HepG2 (cell line): Measurements from ENCODE around the gene CASP4.

Experiments used
- BHLHE40 ChIP-seq: IDR thresholded peaks from 2 replicates; pipeline ENCODE4 v1.6.1; 2011; ENCODE audit warnings: low read length, improper control_type of control experiment
- EP300 ChIP-seq, 3 experiments: sonication (generic) in 1 of 3; formaldehyde crosslinking in 1 of 3; IDR thresholded peaks; 2 replicates each; pipeline versions ENCODE4 v1.5.1 to v1.6.1; 2011 to 2020; ENCODE audit warnings: low read depth in 2 of 3, low read length in 2 of 3, borderline replicate concordance in 1 of 3, improper control_type of control experiment in 1 of 3, mild to moderate bottlenecking in 1 of 3, missing genetic modification reagents in 1 of 3, moderate library complexity in 1 of 3
- KAT8 ChIP-seq: IDR thresholded peaks from 2 replicates; pipeline ENCODE4 v1.6.1; 2016; ENCODE audit warnings: missing genetic modification reagents, missing compliant biosample characterization
- MEF2D ChIP-seq: sonication (generic); formaldehyde crosslinking; IDR thresholded peaks from 2 replicates; pipeline ENCODE4 v1.5.1; 2020; ENCODE audit warnings: mild to moderate bottlenecking, missing genetic modification reagents
- RAD21 ChIP-seq: fragments of 450-650 bp; formaldehyde crosslinking; IDR thresholded peaks from 2 replicates; pipeline ENCODE4 v1.5.0; 2020; ENCODE audit warnings: mild to moderate bottlenecking
- SRSF9 ChIP-seq: fragments of 200-400 bp; formaldehyde crosslinking; IDR thresholded peaks from 2 replicates; pipeline ENCODE4 v1.6.1; 2018; ENCODE audit warnings: borderline replicate concordance, mild to moderate bottlenecking, low read depth, low read length; ENCODE audit not compliant: insufficient read depth, poor library complexity, severe bottlenecking
- TP53 ChIP-seq: sonication (generic); formaldehyde crosslinking; conservative IDR thresholded peaks from 2 replicates; pipeline ENCODE4 v1.4.0; 2020; ENCODE audit warnings: missing genetic modification reagents
- ZNF335 ChIP-seq: sonication (generic); formaldehyde crosslinking; IDR thresholded peaks from 2 replicates; pipeline ENCODE4 v1.4.0; 2020; ENCODE audit warnings: missing genetic modification reagents
- ZNF343 ChIP-seq: sonication (generic); formaldehyde crosslinking; IDR thresholded peaks from 2 replicates; pipeline ENCODE4 v1.4.0; 2020; ENCODE audit warnings: mild to moderate bottlenecking, missing genetic modification reagents
- TF ChIP-seq, protein P1 (sequence below): sonication (generic); formaldehyde crosslinking; IDR thresholded peaks from 2 replicates; pipeline ENCODE4 v1.8.1; 2022; ENCODE audit warnings: low read depth, mild to moderate bottlenecking, missing genetic modification reagents

DNA sequence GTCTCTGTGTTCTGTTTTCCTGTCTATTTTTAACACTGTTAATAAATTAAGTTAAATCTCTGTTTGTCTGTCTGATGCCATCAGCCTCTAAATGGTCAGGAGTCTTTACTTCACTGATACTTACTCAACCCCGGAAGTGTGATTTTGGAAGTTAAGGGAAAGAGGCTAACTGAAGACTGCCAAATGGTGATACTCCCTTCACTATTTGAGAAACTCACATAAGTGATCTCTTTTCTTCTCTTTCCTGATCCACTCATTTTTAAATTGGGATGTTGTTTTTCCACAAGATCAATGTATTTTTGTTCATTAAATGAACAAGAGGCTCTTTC lies 69.7 kb downstream of the CASP4 start:
- no peak for TF ChIP-seq ZNF335 (CRISPR knock-in tag)
- no peak for TF ChIP-seq KAT8 (CRISPR knock-in tag)
- TF ChIP-seq ZNF343 (CRISPR knock-in tag) = no peak
- no peak for TF ChIP-seq BHLHE40
- TF ChIP-seq TP53 (CRISPR knock-in tag) = no peak
- no peak for TF ChIP-seq MEF2D
- TF ChIP-seq, protein P1, sequence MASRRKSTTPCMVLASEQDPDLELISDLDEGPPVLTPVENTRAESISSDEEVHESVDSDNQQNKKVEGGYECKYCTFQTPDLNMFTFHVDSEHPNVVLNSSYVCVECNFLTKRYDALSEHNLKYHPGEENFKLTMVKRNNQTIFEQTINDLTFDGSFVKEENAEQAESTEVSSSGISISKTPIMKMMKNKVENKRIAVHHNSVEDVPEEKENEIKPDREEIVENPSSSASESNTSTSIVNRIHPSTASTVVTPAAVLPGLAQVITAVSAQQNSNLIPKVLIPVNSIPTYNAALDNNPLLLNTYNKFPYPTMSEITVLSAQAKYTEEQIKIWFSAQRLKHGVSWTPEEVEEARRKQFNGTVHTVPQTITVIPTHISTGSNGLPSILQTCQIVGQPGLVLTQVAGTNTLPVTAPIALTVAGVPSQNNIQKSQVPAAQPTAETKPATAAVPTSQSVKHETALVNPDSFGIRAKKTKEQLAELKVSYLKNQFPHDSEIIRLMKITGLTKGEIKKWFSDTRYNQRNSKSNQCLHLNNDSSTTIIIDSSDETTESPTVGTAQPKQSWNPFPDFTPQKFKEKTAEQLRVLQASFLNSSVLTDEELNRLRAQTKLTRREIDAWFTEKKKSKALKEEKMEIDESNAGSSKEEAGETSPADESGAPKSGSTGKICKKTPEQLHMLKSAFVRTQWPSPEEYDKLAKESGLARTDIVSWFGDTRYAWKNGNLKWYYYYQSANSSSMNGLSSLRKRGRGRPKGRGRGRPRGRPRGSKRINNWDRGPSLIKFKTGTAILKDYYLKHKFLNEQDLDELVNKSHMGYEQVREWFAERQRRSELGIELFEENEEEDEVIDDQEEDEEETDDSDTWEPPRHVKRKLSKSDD (CRISPR knock-in tag) = no peak
- no peak for TF ChIP-seq RAD21 (CRISPR knock-in tag)
- no peak for TF ChIP-seq EP300 (IDR thresholded peaks at IDR 0.05; ENCODE audit: low read depth in 2 of 2, low read length in 2 of 2)
- no peak for TF ChIP-seq EP300 (CRISPR knock-in tag; IDR thresholded peaks at IDR 0.05; ENCODE audit: borderline replicate concordance)
- no peak for TF ChIP-seq SRSF9
